GM23248 (cell line): ENCODE results near the gene SULF2.

Experiments used
- EZH2 ChIP-seq: fragments of 200-600 bp; sonication (generic); IDR thresholded peaks from 2 replicates; pipeline ENCODE4 v1.6.1; 2018; ENCODE audit warnings: antibody characterized with exemption, mild to moderate bottlenecking; ENCODE audit not compliant: insufficient read depth, poor library complexity, severe bottlenecking
- EZH2phosphoT487 ChIP-seq: fragments of 200-600 bp; sonication (generic); IDR thresholded peaks from 2 replicates; pipeline ENCODE4 v1.6.1; 2018; ENCODE audit warnings: antibody characterized with exemption, moderate library complexity, mild to moderate bottlenecking, low read depth; ENCODE audit not compliant: insufficient read depth

DNA sequence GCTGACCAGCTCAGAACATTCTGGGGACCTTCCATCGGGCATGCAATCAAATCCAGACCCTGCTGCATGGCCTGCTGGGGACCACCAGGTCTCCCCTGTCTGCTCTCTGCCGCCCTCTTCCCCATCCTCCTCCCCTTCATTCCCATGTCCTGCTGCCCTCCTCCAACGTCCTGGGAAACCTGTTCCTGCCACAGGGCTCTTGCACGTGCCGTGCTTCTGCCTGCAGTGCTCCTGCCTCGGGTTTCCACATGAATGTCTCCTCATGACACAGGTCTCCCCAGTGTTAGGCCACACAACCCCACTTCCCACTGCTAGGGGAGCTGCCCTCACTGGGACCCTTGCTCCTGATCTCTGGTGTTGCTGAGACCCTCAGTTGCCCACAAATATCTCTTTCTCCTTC, 37.2 kb downstream of the SULF2 start:
- TF ChIP-seq EZH2, result no peak
- no peak for TF ChIP-seq EZH2phosphoT487
